SK-N-SH treated with all-trans-retinoic acid at 6 μM for 48 hours (cell line): ENCODE data around the gene JARID2.

Experiments
- ATAC-seq: fragments of 200-7000 bp; cut with Tn5 transposase; 3 replicates; pipeline ENCODE4 v1.9.1; 2020; ENCODE audit warnings: mild to moderate bottlenecking, moderate library complexity
- ARNTL ChIP-seq: fragments of 450-650 bp; formaldehyde crosslinking; IDR thresholded peaks from 2 replicates; pipeline ENCODE4 v1.5.0; 2020; ENCODE audit warnings: low read depth, mild to moderate bottlenecking, moderate library complexity, borderline replicate concordance
- CREB5 ChIP-seq: fragments of 250-450 bp; sonication (Bioruptor Pico); IDR thresholded peaks from 2 replicates; pipeline ENCODE4 v1.5.1; 2020; ENCODE audit warnings: low read depth, mild to moderate bottlenecking, moderate library complexity
- CSDC2 ChIP-seq: fragments of 250-450 bp; sonication (Bioruptor Pico); IDR thresholded peaks from 2 replicates; pipeline ENCODE4 v1.5.0; 2020; ENCODE audit warnings: mild to moderate bottlenecking, moderate library complexity
- ESRRG ChIP-seq: fragments of 250-450 bp; sonication (Bioruptor Pico); IDR thresholded peaks from 2 replicates; pipeline ENCODE4 v1.6.1; 2021; ENCODE audit warnings: mild to moderate bottlenecking
- OSR1 ChIP-seq: fragments of 250-450 bp; sonication (Bioruptor Pico); IDR thresholded peaks from 2 replicates; pipeline ENCODE4 v1.8.0; 2022; ENCODE audit warnings: moderate library complexity, mild to moderate bottlenecking, inconsistent platforms
- PPARA ChIP-seq: fragments of 250-450 bp; sonication (Bioruptor Pico); IDR thresholded peaks from 2 replicates; pipeline ENCODE4 v1.5.0; 2020; ENCODE audit warnings: mild to moderate bottlenecking, borderline replicate concordance
- RARB ChIP-seq: fragments of 250-450 bp; sonication (Bioruptor Pico); IDR thresholded peaks from 2 replicates; pipeline ENCODE4 v1.8.0; 2021; ENCODE audit warnings: mild to moderate bottlenecking, moderate library complexity
- SNAI2 ChIP-seq: fragments of 250-450 bp; sonication (Bioruptor Pico); IDR thresholded peaks from 2 replicates; pipeline ENCODE4 v1.5.0; 2020; ENCODE audit warnings: mild to moderate bottlenecking, moderate library complexity
- TCF4 ChIP-seq: fragments of 250-450 bp; sonication (Bioruptor Pico); IDR thresholded peaks from 2 replicates; pipeline ENCODE4 v1.8.0; 2021; ENCODE audit warnings: mild to moderate bottlenecking, moderate library complexity, borderline replicate concordance
- TOX ChIP-seq: fragments of 250-450 bp; sonication (Bioruptor Pico); IDR thresholded peaks from 2 replicates; pipeline ENCODE4 v1.8.0; 2021; ENCODE audit warnings: mild to moderate bottlenecking, moderate library complexity, borderline replicate concordance
- TSHZ2 ChIP-seq: fragments of 250-450 bp; sonication (Bioruptor Pico); IDR thresholded peaks from 2 replicates; pipeline ENCODE4 v1.5.0; 2020; ENCODE audit warnings: mild to moderate bottlenecking, moderate library complexity
- ZC3H10 ChIP-seq: fragments of 250-450 bp; sonication (Bioruptor Pico); IDR thresholded peaks from 2 replicates; pipeline ENCODE4 v1.5.1; 2021; ENCODE audit warnings: mild to moderate bottlenecking, moderate library complexity
- ZNF565 ChIP-seq: fragments of 450-650 bp; formaldehyde crosslinking; conservative IDR thresholded peaks from 2 replicates; pipeline ENCODE4 v1.5.0; 2020; ENCODE audit warnings: low read depth, mild to moderate bottlenecking, moderate library complexity
- ZNF70 ChIP-seq: fragments of 450-650 bp; formaldehyde crosslinking; IDR thresholded peaks from 2 replicates; pipeline ENCODE4 v1.5.0; 2020; ENCODE audit warnings: mild to moderate bottlenecking, moderate library complexity
- ZNF8 ChIP-seq: fragments of 450-650 bp; formaldehyde crosslinking; IDR thresholded peaks from 2 replicates; pipeline ENCODE4 v1.5.0; 2020; ENCODE audit warnings: mild to moderate bottlenecking, moderate library complexity
- TF ChIP-seq, protein P1 (sequence below): fragments of 250-450 bp; sonication (Bioruptor Pico); IDR thresholded peaks from 2 replicates; pipeline ENCODE4 v1.5.1; 2021; ENCODE audit warnings: mild to moderate bottlenecking, moderate library complexity
- TF ChIP-seq, protein P2 (sequence below): fragments of 250-450 bp; sonication (Bioruptor Pico); IDR thresholded peaks from 2 replicates; pipeline ENCODE4 v1.8.0; 2021; ENCODE audit warnings: low read depth, mild to moderate bottlenecking, moderate library complexity, borderline replicate concordance

Gene JARID2

DNA sequence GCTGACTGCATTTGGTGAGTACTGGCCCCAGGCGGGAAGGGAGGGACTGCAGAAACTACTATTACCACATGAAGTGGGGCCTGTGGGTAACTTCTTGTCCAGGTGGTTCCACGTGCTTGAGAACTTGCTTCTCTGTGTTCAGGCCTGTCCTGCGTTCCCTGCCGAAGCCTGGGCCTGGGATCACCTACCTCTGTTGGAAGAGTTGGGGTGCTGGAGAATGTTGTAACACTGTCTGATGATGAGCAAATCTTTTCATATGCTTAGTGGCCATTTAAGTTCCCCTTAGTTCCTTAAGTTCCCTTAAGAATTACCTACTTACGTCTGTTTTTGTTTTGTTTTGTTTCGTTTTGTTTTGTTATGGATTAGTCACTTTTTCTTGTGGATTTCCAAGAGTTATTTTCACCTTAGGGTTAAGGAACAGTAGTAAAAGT, 262.6 kb downstream of the JARID2 start:
- no peak for ATAC-seq
- TF ChIP-seq SNAI2 (no peak), ESRRG (CRISPR knock-in tag) (no peak), TCF4 (CRISPR knock-in tag) (no peak), TOX (CRISPR knock-in tag) (no peak), CREB5 (no peak), TSHZ2 (CRISPR knock-in tag) (no peak), OSR1 (CRISPR knock-in tag) (no peak)

DNA sequence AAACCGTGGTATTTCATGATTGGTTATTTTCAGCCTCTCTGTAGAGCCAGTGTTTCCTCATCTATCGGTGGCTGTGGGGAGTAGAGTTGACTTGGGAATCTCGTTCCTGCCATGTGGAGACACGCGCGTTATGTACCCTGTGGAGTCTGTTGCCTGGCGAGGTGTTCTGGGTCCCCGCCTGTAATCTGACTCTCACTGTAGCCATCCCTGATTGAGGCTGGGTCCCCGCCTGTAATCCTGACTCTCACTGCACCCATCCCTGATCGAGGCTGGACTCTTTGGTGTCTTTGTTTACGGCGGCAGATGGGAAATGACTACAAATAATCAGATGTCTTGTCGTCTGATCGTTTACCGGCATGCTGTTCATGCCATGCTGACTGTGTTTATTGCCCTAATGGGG, 263.1 kb downstream of the JARID2 start:
- no peak for ATAC-seq
- TF ChIP-seq, protein P1, sequence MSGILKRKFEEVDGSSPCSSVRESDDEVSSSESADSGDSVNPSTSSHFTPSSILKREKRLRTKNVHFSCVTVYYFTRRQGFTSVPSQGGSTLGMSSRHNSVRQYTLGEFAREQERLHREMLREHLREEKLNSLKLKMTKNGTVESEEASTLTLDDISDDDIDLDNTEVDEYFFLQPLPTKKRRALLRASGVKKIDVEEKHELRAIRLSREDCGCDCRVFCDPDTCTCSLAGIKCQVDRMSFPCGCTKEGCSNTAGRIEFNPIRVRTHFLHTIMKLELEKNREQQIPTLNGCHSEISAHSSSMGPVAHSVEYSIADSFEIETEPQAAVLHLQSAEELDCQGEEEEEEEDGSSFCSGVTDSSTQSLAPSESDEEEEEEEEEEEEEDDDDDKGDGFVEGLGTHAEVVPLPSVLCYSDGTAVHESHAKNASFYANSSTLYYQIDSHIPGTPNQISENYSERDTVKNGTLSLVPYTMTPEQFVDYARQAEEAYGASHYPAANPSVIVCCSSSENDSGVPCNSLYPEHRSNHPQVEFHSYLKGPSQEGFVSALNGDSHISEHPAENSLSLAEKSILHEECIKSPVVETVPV (CRISPR knock-in tag) = no peak
- no peak for TF ChIP-seq PPARA (CRISPR knock-in tag)

DNA sequence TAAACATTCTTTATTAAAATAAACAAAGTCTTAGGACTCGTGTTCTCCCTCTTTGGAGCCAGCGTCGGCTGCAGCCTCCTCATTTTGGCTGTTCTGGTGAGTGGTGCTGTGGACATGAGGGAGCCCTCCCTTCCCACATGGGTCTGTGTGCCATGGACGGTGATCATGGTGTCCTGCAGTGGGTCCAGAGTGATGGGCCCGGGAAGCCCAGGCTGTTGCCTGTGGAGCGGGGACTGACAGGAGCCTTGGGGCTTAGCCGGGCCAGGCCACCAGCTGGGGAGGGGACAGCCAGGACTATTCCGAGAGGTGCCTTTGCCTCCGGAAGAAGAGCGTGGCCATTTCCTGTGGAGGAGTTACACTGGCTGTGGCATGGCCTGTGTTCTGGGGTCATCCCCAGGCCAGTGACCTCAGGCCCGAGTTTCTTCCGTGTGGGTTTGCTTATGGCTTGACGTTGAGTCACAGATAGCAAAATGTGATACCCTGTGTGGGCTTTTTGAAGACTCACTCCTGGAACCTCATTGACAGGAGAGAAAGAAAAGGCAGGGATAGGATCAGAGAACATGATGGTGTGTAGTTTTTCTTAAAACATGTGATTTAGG, 263.6 kb downstream of the JARID2 start:
- no peak for TF ChIP-seq CSDC2
- TF ChIP-seq, protein P2, sequence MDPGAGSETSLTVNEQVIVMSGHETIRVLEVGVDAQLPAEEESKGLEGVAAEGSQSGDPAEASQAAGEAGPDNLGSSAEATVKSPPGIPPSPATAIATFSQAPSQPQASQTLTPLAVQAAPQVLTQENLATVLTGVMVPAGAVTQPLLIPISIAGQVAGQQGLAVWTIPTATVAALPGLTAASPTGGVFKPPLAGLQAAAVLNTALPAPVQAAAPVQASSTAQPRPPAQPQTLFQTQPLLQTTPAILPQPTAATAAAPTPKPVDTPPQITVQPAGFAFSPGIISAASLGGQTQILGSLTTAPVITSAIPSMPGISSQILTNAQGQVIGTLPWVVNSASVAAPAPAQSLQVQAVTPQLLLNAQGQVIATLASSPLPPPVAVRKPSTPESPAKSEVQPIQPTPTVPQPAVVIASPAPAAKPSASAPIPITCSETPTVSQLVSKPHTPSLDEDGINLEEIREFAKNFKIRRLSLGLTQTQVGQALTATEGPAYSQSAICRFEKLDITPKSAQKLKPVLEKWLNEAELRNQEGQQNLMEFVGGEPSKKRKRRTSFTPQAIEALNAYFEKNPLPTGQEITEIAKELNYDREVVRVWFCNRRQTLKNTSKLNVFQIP = no peak
- no peak for TF ChIP-seq TCF4 (CRISPR knock-in tag)
- no peak for TF ChIP-seq ARNTL
- TF ChIP-seq PPARA (CRISPR knock-in tag) = no peak
- no peak for TF ChIP-seq ZNF565 (CRISPR knock-in tag)
- no peak for ATAC-seq

DNA sequence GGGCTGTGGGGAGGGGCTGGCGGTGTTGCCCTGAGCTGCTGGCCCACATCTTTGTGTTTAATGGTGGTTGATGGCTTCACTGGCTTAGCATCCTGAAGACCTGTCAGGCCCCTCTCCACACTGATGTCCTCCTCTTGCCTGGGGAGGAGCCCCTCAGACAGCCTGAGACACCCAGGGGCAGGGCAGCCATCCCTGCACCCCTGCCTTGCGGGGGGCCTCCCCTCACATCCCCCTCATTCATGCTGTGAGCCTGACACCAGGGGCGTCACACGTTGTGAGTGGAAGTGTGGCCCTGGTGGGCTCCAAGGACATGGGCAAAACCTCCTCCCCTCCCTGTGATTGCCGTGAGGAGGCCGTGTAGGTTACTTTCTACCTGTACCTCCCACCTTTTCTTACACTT, 264.3 kb downstream of the JARID2 start:
- TF ChIP-seq ZC3H10 (no peak), RARB (CRISPR knock-in tag) (no peak), PPARA (CRISPR knock-in tag) (no peak), CSDC2 (no peak), ZNF8 (CRISPR knock-in tag) (no peak), ZNF70 (CRISPR knock-in tag) (no peak)
- TF ChIP-seq, protein P1 (CRISPR knock-in tag) = no peak
- TF ChIP-seq, protein P2 = no peak
- ATAC-seq = no peak
